DMS153 treated with DMSO at 0.1 percent for 48 hours (cell line): ENCODE measurements around the gene GRB7.

ENCODE experiments used
- DNase-seq: peaks from one replicate; lab custom pipeline; 2025; ENCODE audit not compliant: unreplicated experiment; lab: John Stamatoyannopoulos, UW

The GRB7 gene

GRCh38 chr17:39794249-39794970, 56.7 kb downstream of the GRB7 start:
- DNase-seq: no peak
